GM11168 (cell line): ENCODE measurements around the gene CDC45.

Source experiments
- in situ Hi-C: fragments of 300-500 bp; cut with MboI; formaldehyde crosslinking; loops from one replicate; pipeline ENCODE4 v1.12.0; 2022; ENCODE audit warnings: low sequenced_read_pairs; ENCODE audit not compliant: unreplicated experiment

The CDC45 gene

GRCh38 chr22:19490628-19491230 is 11.0 kb downstream of the CDC45 start:
- in situ Hi-C loops = no loop called here

- in situ Hi-C loops = no loop called here
Observed at GRCh38 chr22:19492504-19493174, 12.9 kb downstream of the CDC45 start.

GRCh38 chr22:19494001-19494560 is 14.4 kb downstream of the CDC45 start:
- in situ Hi-C loops = no loop called here

- in situ Hi-C loops = no loop called here
Observed at GRCh38 chr22:19494676-19495173, 15.0 kb downstream of the CDC45 start.

- in situ Hi-C loops = no loop called here
Observed at GRCh38 chr22:19495562-19496323, 16.0 kb downstream of the CDC45 start.

- in situ Hi-C loops = no loop called here
Observed at GRCh38 chr22:19496324-19496630, 16.6 kb downstream of the CDC45 start.

GRCh38 chr22:19497245-19497644 is 17.5 kb downstream of the CDC45 start:
- in situ Hi-C loops = no loop called here

GRCh38 chr22:19498154-19498865 is 18.6 kb downstream of the CDC45 start:
- in situ Hi-C loops = no loop called here

GRCh38 chr22:19498866-19499190 is 19.1 kb downstream of the CDC45 start:
- in situ Hi-C loops = no loop called here

GRCh38 chr22:19499236-19499879 is 19.6 kb downstream of the CDC45 start:
- in situ Hi-C loops = no loop called here

GRCh38 chr22:19499880-19500242 is 20.1 kb downstream of the CDC45 start:
- in situ Hi-C loops = no loop called here

GRCh38 chr22:19501897-19502447 is 22.3 kb downstream of the CDC45 start:
- in situ Hi-C loops = no loop called here

- in situ Hi-C loops = no loop called here
Observed at GRCh38 chr22:19503367-19503766, 23.6 kb downstream of the CDC45 start.

- in situ Hi-C loops = no loop called here
Observed at GRCh38 chr22:19503869-19504268, 24.1 kb downstream of the CDC45 start.

GRCh38 chr22:19504900-19505734 is 25.4 kb downstream of the CDC45 start:
- in situ Hi-C loops = no loop called here

- in situ Hi-C loops = no loop called here
Observed at GRCh38 chr22:19505735-19506126, 26.0 kb downstream of the CDC45 start.

- in situ Hi-C loops = no loop called here
Observed at GRCh38 chr22:19506212-19506611, 26.5 kb downstream of the CDC45 start.

- in situ Hi-C loops = no loop called here
Observed at GRCh38 chr22:19507534-19507861, 27.8 kb downstream of the CDC45 start.
